Loucy (cell line): ENCODE measurements around the gene CDR2L.

ENCODE experiments used
- H2AFZ ChIP-seq: fragments of 200-600 bp; sonication (generic); 2 replicates; pipeline ENCODE4 v1.6.0; 2016; ENCODE audit warnings: antibody characterized with exemption, mild to moderate bottlenecking, low read length, moderate library complexity
- H3F3A ChIP-seq: fragments of 200-600 bp; 2 replicates; pipeline ENCODE4 v1.6.0; 2016; ENCODE audit warnings: antibody characterized with exemption, low read depth, mild to moderate bottlenecking
- H3K27me3 ChIP-seq: fragments of 200-600 bp; sonication (generic); 2 replicates; pipeline ENCODE4 v1.6.1; 2014; ENCODE audit warnings: low read length, mild to moderate bottlenecking; ENCODE audit not compliant: insufficient read depth, poor library complexity, severe bottlenecking
- H3K36me3 ChIP-seq: fragments of 200-600 bp; sonication (generic); 2 replicates; pipeline ENCODE4 v1.6.1; 2016; ENCODE audit warnings: low read length; ENCODE audit not compliant: insufficient read depth
- H3K4me1 ChIP-seq: fragments of 200-600 bp; sonication (generic); 2 replicates; pipeline ENCODE4 v1.5.1; 2014; ENCODE audit warnings: low read length, mild to moderate bottlenecking; ENCODE audit not compliant: insufficient read depth, poor library complexity, severe bottlenecking
- H3K4me2 ChIP-seq: fragments of 200-600 bp; sonication (generic); 2 replicates; pipeline ENCODE4 v1.6.0; 2014; ENCODE audit warnings: antibody characterized with exemption, low read length, low read depth, mild to moderate bottlenecking; ENCODE audit not compliant: poor library complexity, severe bottlenecking
- H3K4me3 ChIP-seq: fragments of 200-600 bp; sonication (generic); 2 replicates; pipeline ENCODE4 v1.5.1; 2014; ENCODE audit warnings: low read length, mild to moderate bottlenecking, mixed read lengths; ENCODE audit not compliant: poor library complexity, severe bottlenecking
- H3K79me2 ChIP-seq: fragments of 200-600 bp; sonication (generic); 2 replicates; pipeline ENCODE4 v1.6.1; 2014; ENCODE audit warnings: low read length; ENCODE audit not compliant: insufficient read depth
- H3K9ac ChIP-seq: fragments of 200-600 bp; sonication (generic); 2 replicates; pipeline ENCODE4 v1.6.0; 2014; ENCODE audit warnings: mild to moderate bottlenecking, low read depth, low read length, moderate library complexity; ENCODE audit not compliant: poor library complexity, severe bottlenecking
- H3K9me2 ChIP-seq: fragments of 200-600 bp; sonication (generic); replicated peaks from 2 replicates; pipeline ENCODE4 v1.6.1; 2016; ENCODE audit warnings: low read depth, low read length, mixed read lengths
- H3K9me3 ChIP-seq: fragments of 200-600 bp; sonication (generic); 2 replicates; pipeline ENCODE4 v1.6.1; 2014; ENCODE audit warnings: mild to moderate bottlenecking, antibody characterized with exemption, low read length, low read depth; ENCODE audit not compliant: insufficient read depth
- H4K20me1 ChIP-seq: fragments of 200-600 bp; sonication (generic); 2 replicates; pipeline ENCODE4 v1.6.0; 2014; ENCODE audit warnings: antibody characterized with exemption, low read length, mild to moderate bottlenecking; ENCODE audit not compliant: insufficient read depth, poor library complexity, severe bottlenecking
- CTCF ChIP-seq: fragments of 200-600 bp; sonication (generic); conservative IDR thresholded peaks from 2 replicates; pipeline ENCODE4 v1.5.1; 2014; ENCODE audit warnings: mild to moderate bottlenecking, antibody characterized with exemption, low read length
- EZH2phosphoT487 ChIP-seq: fragments of 200-600 bp; IDR thresholded peaks from 2 replicates; pipeline ENCODE4 v1.6.1; 2018; ENCODE audit warnings: antibody characterized with exemption, mild to moderate bottlenecking, moderate library complexity, borderline replicate concordance

Gene CDR2L

GRCh38 chr17:74971069-74971841, 16.2 kb upstream of the CDR2L start:
- H3K9me2 ChIP-seq: no peaks in the 10 kb centered on the region
- H3K79me2 ChIP-seq: no peaks in the 10 kb centered on the region
- no peaks in the 10 kb centered on the region for H3K36me3 ChIP-seq
- no peak overlapping the region for H3K4me2 ChIP-seq
- H3F3A ChIP-seq: no peaks in the 10 kb centered on the region
- H3K9ac ChIP-seq: no peak overlapping the region
- H4K20me1 ChIP-seq: no peaks in the 10 kb centered on the region
- peaks cover 17% of the 10 kb centered on the region for H3K27me3 ChIP-seq
- TF ChIP-seq CTCF (no peak), EZH2phosphoT487 (no peak)
- no peak overlapping the region for H2AFZ ChIP-seq
- H3K4me3 ChIP-seq: no peak overlapping the region
- H3K9me3 ChIP-seq: no peaks in the 10 kb centered on the region
- no peaks in the 10 kb centered on the region for H3K4me1 ChIP-seq

GRCh38 chr17:74971842-74972106, 15.7 kb upstream of the CDR2L start:
- no peak overlapping the region for H3K9ac ChIP-seq
- H4K20me1 ChIP-seq: no peaks in the 10 kb centered on the region
- no peaks in the 10 kb centered on the region for H3K4me1 ChIP-seq
- H3K9me2 ChIP-seq: no peaks in the 10 kb centered on the region
- H2AFZ ChIP-seq: no peak overlapping the region; the same call in 1 of the 2 replicates
- peaks cover 17% of the 10 kb centered on the region for H3K27me3 ChIP-seq
- no peaks in the 10 kb centered on the region for H3K9me3 ChIP-seq
- TF ChIP-seq CTCF: no peak
- no peak for TF ChIP-seq EZH2phosphoT487
- no peaks in the 10 kb centered on the region for H3K79me2 ChIP-seq
- H3F3A ChIP-seq: no peaks in the 10 kb centered on the region
- no peak overlapping the region for H3K4me2 ChIP-seq
- H3K36me3 ChIP-seq: no peaks in the 10 kb centered on the region
- no peak overlapping the region for H3K4me3 ChIP-seq

- Histone ChIP-seq H3F3A (no peaks in the 10 kb centered on the region), H2AFZ (peak within 1 kb of the TSS; percentile 64; the same call in 1 of the 2 replicates), H3K9me2 (no peaks in the 10 kb centered on the region), H3K9ac (no peak within 1 kb of the TSS), H3K4me1 (no peaks in the 10 kb centered on the region), H3K9me3 (no peaks in the 10 kb centered on the region), H3K36me3 (no peaks in the 10 kb centered on the region), H3K4me2 (peak within 1 kb of the TSS; percentile 67), H4K20me1 (no peaks in the 10 kb centered on the region), H3K4me3 (peak within 1 kb of the TSS; percentile 69), H3K79me2 (no peaks in the 10 kb centered on the region), H3K27me3 (peaks cover 17% of the 10 kb centered on the region)
- no peak for TF ChIP-seq CTCF
Measured at GRCh38 chr17:74972107-74972972, 15.1 kb upstream of the CDR2L start, which contains the start of gene HID1. Gene HID1 (minus strand): TSS chr17:74972759. CDS start chr17:74972656, 103 bp downstream.
